GM13977 (cell line): Measurements from ENCODE around the gene SYT11.

ENCODE experiments used
- DNase-seq: peaks from one replicate; pipeline ENCODE4 v3.0.0; 2012; ENCODE audit warnings: low spot score
- CTCF ChIP-seq: IDR thresholded peaks from 2 replicates; pipeline ENCODE4 v1.5.1; 2012; ENCODE audit warnings: mild to moderate bottlenecking, control low read depth; ENCODE audit not compliant: insufficient read depth; ENCODE audit errors: extremely low read depth, missing control alignments
- in situ Hi-C: fragments of 300-500 bp; cut with MboI; formaldehyde crosslinking; loops from one replicate; pipeline ENCODE4 v1.12.0; 2022; ENCODE audit warnings: low sequenced_read_pairs, low pct_unique_long_range_greater_than_20kb, mixed read lengths, inconsistent platforms; ENCODE audit not compliant: unreplicated experiment

SYT11 gene

GRCh38 chr1:155860970-155861510 is 1.7 kb downstream of the SYT11 start:
- no peak for DNase-seq
- TF ChIP-seq CTCF: no peak
- in situ Hi-C loops: no loop called here

- in situ Hi-C loops: no loop called here
- no peak for TF ChIP-seq CTCF
- DNase-seq: no peak
These were observed 2.5 kb downstream of the SYT11 start for GRCh38 chr1:155861896-155862295.

GRCh38 chr1:155864393-155864792 is 5.0 kb downstream of the SYT11 start:
- DNase-seq: no peak
- no peak for TF ChIP-seq CTCF
- in situ Hi-C loops: no loop called here

GRCh38 chr1:155867766-155868165 is 8.4 kb downstream of the SYT11 start:
- DNase-seq: no peak
- in situ Hi-C loops: no loop called here
- TF ChIP-seq CTCF: no peak

GRCh38 chr1:155871390-155871789 is 12.0 kb downstream of the SYT11 start:
- in situ Hi-C loops: no loop called here
- no peak for DNase-seq
- no peak for TF ChIP-seq CTCF

- TF ChIP-seq CTCF: no peak
- in situ Hi-C loops: no loop called here
- DNase-seq: no peak
These were observed 13.2 kb downstream of the SYT11 start for GRCh38 chr1:155872527-155872926.

GRCh38 chr1:155873860-155874259 is 14.5 kb downstream of the SYT11 start:
- no peak for DNase-seq
- in situ Hi-C loops: no loop called here
- TF ChIP-seq CTCF: no peak
